Prostate gland (tissue), 2 donors: ENCODE measurements around the gene KIFC3. TPM values are rescaled to one million over a fixed set of nuclear protein-coding genes. Genes with fewer than 3 reads are reported as not detected.

Source experiments
- DNase-seq: peaks from one replicate; pipeline ENCODE4 v3.0.0-alpha.2; 2019; ENCODE audit warnings: low spot score
- H3K27ac ChIP-seq, 2 donors: fragments of 200-600 bp; sonication (generic); 2 replicates each; pipeline ENCODE4 v1.5.1; 2017 to 2019
- H3K27me3 ChIP-seq: fragments of 200-600 bp; sonication (generic); replicated peaks from 2 replicates; pipeline ENCODE4 v1.5.1; 2019; ENCODE audit not compliant: insufficient read depth
- H3K36me3 ChIP-seq, 2 donors: fragments of 200-600 bp; sonication (generic); 1 replicate in 1 of 2; 2 replicates in 1 of 2; pipeline versions ENCODE4 v1.5.1 to v1.8.1; 2017 to 2019
- H3K4me1 ChIP-seq: fragments of 200-600 bp; sonication (generic); replicated peaks from 2 replicates; pipeline ENCODE4 v1.5.1; 2019
- H3K4me3 ChIP-seq, 2 donors: fragments of 200-600 bp; sonication (generic); 2 replicates each; pipeline ENCODE4 v1.5.1; 2017 to 2019
- H3K9me3 ChIP-seq: fragments of 200-600 bp; sonication (generic); 2 replicates; pipeline ENCODE4 v1.5.1; 2017
- CTCF ChIP-seq, 4 experiments: fragments of 200-600 bp in 2 of 4; fragments of 450-650 bp in 2 of 4; sonication (generic) in 2 of 4; IDR thresholded peaks; 1 replicate in 3 of 4; 2 replicates in 1 of 4; pipeline ENCODE4 v1.5.1; 2016 to 2019; ENCODE audit warnings: antibody characterized with exemption in 4 of 4, mild to moderate bottlenecking in 2 of 4, moderate library complexity in 2 of 4
- POLR2A ChIP-seq: fragments of 450-650 bp; IDR thresholded peaks from one replicate; pipeline ENCODE4 v1.6.1; 2016; ENCODE audit warnings: antibody characterized with exemption, mild to moderate bottlenecking
- POLR2AphosphoS5 ChIP-seq: sonication (generic); formaldehyde crosslinking; IDR thresholded peaks from one replicate; pipeline ENCODE4 v1.6.1; 2017; ENCODE audit warnings: antibody characterized with exemption
- WGBS: methylation state at CpG from one replicate; pipeline ENCODE4 v1.1.5; 2018; 5-methylcytosine and 5-hydroxymethylcytosine counted together
- intact Hi-C: fragments of 100-400 bp; cut with DNase I; formaldehyde crosslinking; loops from one replicate; pipeline ENCODE4 v1.14.2; 2022
- total RNA-seq, 2 donors: library from RNA; depleted of rRNA; stranded (reverse); fragments of >200 nt; gene quantifications; one replicate each; pipeline ENCODE4 v1.1.0, GENCODE V29; 2016

Gene KIFC3
- total RNA-seq, 2 donors from 2014 or later: 16.3 to 79.5 TPM

GRCh38 chr16:57763285-57764005, 38.8 kb downstream of the KIFC3 start:
- no peak for DNase-seq
- no peak overlapping the region for H3K27ac ChIP-seq
- intact Hi-C loops: no loop called here
- no peaks in the 10 kb centered on the region for H3K4me1 ChIP-seq
- 88% methylated on average over 12 of the region's 14 CpGs for WGBS
- H3K9me3 ChIP-seq: no peaks in the 10 kb centered on the region
- H3K36me3 ChIP-seq: no peaks in the 10 kb centered on the region
- H3K27me3 ChIP-seq: no peaks in the 10 kb centered on the region
- H3K4me3 ChIP-seq: no peak overlapping the region
- TF ChIP-seq POLR2AphosphoS5 (no peak), CTCF (IDR thresholded peaks at IDR 0.05) (no peak), POLR2A (no peak)

GRCh38 chr16:57762365-57763040, 39.8 kb downstream of the KIFC3 start:
- Histone ChIP-seq H3K4me1 (no peaks in the 10 kb centered on the region), H3K27me3 (no peaks in the 10 kb centered on the region), H3K36me3 (no peaks in the 10 kb centered on the region), H3K9me3 (no peaks in the 10 kb centered on the region), H3K27ac (no peak overlapping the region), H3K4me3 (no peak overlapping the region)
- intact Hi-C loops: no loop called here
- no peak for DNase-seq
- 78% methylated on average over 15 of the region's 15 CpGs for WGBS
- TF ChIP-seq CTCF (IDR thresholded peaks at IDR 0.05) (no peak), POLR2AphosphoS5 (no peak), POLR2A (no peak)

GRCh38 chr16:57761957-57762356, 40.3 kb downstream of the KIFC3 start:
- intact Hi-C loops: no loop called here
- H3K36me3 ChIP-seq: no peaks in the 10 kb centered on the region
- DNase-seq: no peak
- H3K27me3 ChIP-seq: no peaks in the 10 kb centered on the region
- WGBS: 91% methylated on average over 12 of the region's 12 CpGs
- H3K9me3 ChIP-seq: no peaks in the 10 kb centered on the region
- TF ChIP-seq CTCF (IDR thresholded peaks at IDR 0.05) (no peak), POLR2AphosphoS5 (no peak), POLR2A (no peak)
- no peak overlapping the region for H3K4me3 ChIP-seq
- no peak overlapping the region for H3K27ac ChIP-seq
- no peaks in the 10 kb centered on the region for H3K4me1 ChIP-seq

- no peaks in the 10 kb centered on the region for H3K9me3 ChIP-seq
- TF ChIP-seq POLR2A: no peak
- no peak for TF ChIP-seq CTCF (IDR thresholded peaks at IDR 0.05)
- no peak for TF ChIP-seq POLR2AphosphoS5
- H3K36me3 ChIP-seq: no peaks in the 10 kb centered on the region
- H3K4me3 ChIP-seq: no peak overlapping the region
- 72% methylated on average over 9 of the region's 9 CpGs for WGBS
- no peak for DNase-seq
- no peak overlapping the region for H3K27ac ChIP-seq
- H3K4me1 ChIP-seq: no peaks in the 10 kb centered on the region
- H3K27me3 ChIP-seq: no peaks in the 10 kb centered on the region
- intact Hi-C loops: no loop called here
These were observed 41.0 kb downstream of the KIFC3 start for GRCh38 chr16:57761301-57761700.
